Caki2 (cell line): ENCODE data around the gene TRAF3IP3. TPM values are rescaled to one million over a fixed set of nuclear protein-coding genes. Genes with fewer than 3 reads are reported as not detected.
A peak's percentile ranks its signal among the peaks of the same experiment; 100 is the strongest.

ENCODE experiments used
- DNase-seq: peaks from one replicate; pipeline ENCODE4 v3.0.0-alpha.2; 2015; ENCODE audit warnings: low read depth
- in situ Hi-C: cut with HindIII; loops from 2 replicates; pipeline ENCODE4 v1.10.0; 2016; ENCODE audit warnings: low sequenced_read_pairs, low pct_unique_long_range_greater_than_20kb, mixed read lengths
- total RNA-seq: library from RNA; depleted of rRNA; stranded (reverse); fragments of >200 nt; shearing (Covaris generic); gene quantifications from 2 replicates; pipeline ENCODE4 v1.2.3, GENCODE V29; 2014; ENCODE audit warnings: low replicate concordance

TRAF3IP3 gene
- total RNA-seq, 1 experiment from 2014 or later, result not detected

- DNase-seq, result peak; percentile 65
- in situ Hi-C loops, result no loop called here
Observed at GRCh38 chr1:209808059-209808581, 52.3 kb downstream of the TRAF3IP3 start.

- no peak for DNase-seq
- in situ Hi-C loops, result no loop called here
Observed at GRCh38 chr1:209809611-209810010, 53.8 kb downstream of the TRAF3IP3 start.

GRCh38 chr1:209810783-209811182 lies 54.9 kb downstream of the TRAF3IP3 start:
- in situ Hi-C loops, result no loop called here
- DNase-seq, result no peak

- DNase-seq, result no peak
- in situ Hi-C loops, result no loop called here
Observed at GRCh38 chr1:209813902-209814301, 58.0 kb downstream of the TRAF3IP3 start.

GRCh38 chr1:209815490-209815889 lies 59.6 kb downstream of the TRAF3IP3 start:
- no peak for DNase-seq
- in situ Hi-C loops, result no loop called here

- in situ Hi-C loops, result no loop called here
Observed at GRCh38 chr1:209815931-209816341, 60.1 kb downstream of the TRAF3IP3 start.

GRCh38 chr1:209816923-209817322 lies 61.1 kb downstream of the TRAF3IP3 start:
- no peak for DNase-seq
- in situ Hi-C loops, result no loop called here

More at GRCh38 chr1:209815931-209816341, 60.1 kb downstream of the TRAF3IP3 start:
- no peak for DNase-seq

- DNase-seq, result no peak
- in situ Hi-C loops, result no loop called here
Observed at GRCh38 chr1:209817691-209818090, 61.8 kb downstream of the TRAF3IP3 start.

GRCh38 chr1:209819058-209819457 lies 63.2 kb downstream of the TRAF3IP3 start:
- in situ Hi-C loops, result no loop called here
- no peak for DNase-seq

GRCh38 chr1:209820986-209821385 lies 65.1 kb downstream of the TRAF3IP3 start:
- in situ Hi-C loops, result no loop called here
- DNase-seq, result no peak

GRCh38 chr1:209822706-209823105 lies 66.9 kb downstream of the TRAF3IP3 start:
- DNase-seq, result no peak
- in situ Hi-C loops, result no loop called here

- DNase-seq, result peak; percentile 35
- in situ Hi-C loops, result no loop called here
Observed at GRCh38 chr1:209823143-209824041, 67.5 kb downstream of the TRAF3IP3 start.

- peak; percentile 32 for DNase-seq
- in situ Hi-C loops, result no loop called here
Observed at GRCh38 chr1:209825591-209826434, 70.0 kb downstream of the TRAF3IP3 start.

- in situ Hi-C loops, result no loop called here
- DNase-seq, result peak; percentile 92
Observed at GRCh38 chr1:209827384-209828262, 71.8 kb downstream of the TRAF3IP3 start, which contains the start of gene UTP25. TSS of gene UTP25 (plus strand) at chr1:209827972. CDS start at chr1:209828064, 92 bp downstream.

GRCh38 chr1:209829716-209830115 lies 73.9 kb downstream of the TRAF3IP3 start:
- in situ Hi-C loops, result no loop called here
- no peak for DNase-seq

- DNase-seq, result no peak
- in situ Hi-C loops, result no loop called here
Observed at GRCh38 chr1:209830722-209831121, 74.9 kb downstream of the TRAF3IP3 start.

GRCh38 chr1:209831615-209832014 lies 75.8 kb downstream of the TRAF3IP3 start:
- in situ Hi-C loops, result no loop called here
- no peak for DNase-seq
